GM18907 (cell line): ENCODE data around the gene LMBR1.

Source experiments
- ATAC-seq: cut with Tn5 transposase; IDR thresholded peaks from one replicate; pipeline ENCODE4 v1.9.1; 2021; ENCODE audit warnings: mild to moderate bottlenecking, moderate library complexity; ENCODE audit not compliant: unreplicated experiment

Gene LMBR1

DNA sequence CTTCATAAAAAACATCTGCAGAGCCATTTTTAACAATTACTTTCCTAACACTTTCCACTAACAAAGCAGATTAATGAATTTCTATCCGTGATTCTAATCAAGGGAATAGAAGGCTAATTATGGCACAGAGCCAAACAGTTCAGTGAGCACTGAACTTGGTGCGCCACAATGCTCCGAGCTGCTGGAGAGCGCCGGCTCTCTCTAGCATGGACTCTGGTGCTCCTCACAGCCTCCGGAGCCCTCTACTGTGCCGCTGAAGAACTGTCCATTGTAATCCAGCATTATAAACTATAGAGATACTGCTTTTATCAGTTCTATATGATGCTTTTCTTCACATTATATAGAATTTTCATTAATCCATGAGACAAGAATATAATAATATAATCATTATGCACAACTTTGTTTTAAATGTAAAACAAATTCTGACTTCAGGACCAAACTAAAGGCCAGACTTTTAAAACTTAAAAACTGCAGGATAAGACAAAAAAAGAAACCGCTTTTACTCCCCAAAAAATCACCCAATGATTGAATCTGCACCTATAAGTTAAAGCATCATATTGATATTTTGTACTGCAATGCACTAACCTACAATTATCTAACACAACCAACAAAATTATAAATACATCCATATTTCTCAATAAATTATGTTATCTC is 128.8 kb downstream of the LMBR1 start:
- ATAC-seq, result no peak

GRCh38 chr7:156759579-156760202 is 133.3 kb downstream of the LMBR1 start:
- ATAC-seq, result no peak

DNA sequence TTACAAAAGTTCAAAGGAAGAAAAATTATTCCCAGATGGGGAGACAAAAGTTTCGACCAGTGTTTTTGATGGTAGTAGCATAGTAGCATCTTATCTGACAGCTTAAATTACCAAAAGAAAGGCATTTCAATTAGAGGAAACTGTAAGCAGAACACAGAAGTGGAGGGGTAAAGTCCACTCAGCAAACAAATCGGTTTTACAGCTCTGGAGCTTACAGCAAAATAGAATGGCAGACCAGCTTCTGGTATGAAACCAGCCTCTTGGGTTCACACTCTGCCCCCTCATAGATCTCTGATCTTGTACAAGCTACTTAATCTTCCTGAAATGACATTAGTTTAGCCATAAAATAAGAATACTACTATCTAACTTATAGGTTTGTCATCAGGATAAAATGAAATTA is 133.8 kb downstream of the LMBR1 start:
- ATAC-seq, result no peak

GRCh38 chr7:156754201-156754600 is 138.8 kb downstream of the LMBR1 start:
- ATAC-seq, result no peak

- ATAC-seq, result no peak
These were observed 139.4 kb downstream of the LMBR1 start for GRCh38 chr7:156753630-156754029.

DNA sequence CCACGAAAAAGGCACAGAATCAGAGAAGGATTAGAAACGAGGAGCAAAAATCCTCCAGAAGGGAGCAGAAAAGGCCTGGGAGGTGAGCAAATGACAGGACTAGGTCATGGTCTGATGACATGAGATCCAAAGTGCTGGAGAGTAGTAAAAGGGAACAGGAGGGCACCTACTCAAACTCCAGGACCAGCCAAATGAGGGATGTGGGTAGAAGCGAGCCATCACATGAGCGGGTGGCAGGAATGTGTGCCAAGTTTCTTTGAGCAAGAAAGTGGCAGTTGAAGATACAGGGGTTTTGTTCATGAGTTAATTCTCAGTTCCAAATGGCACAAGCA is 139.8 kb downstream of the LMBR1 start:
- no peak for ATAC-seq

- ATAC-seq, result no peak
These were observed 140.4 kb downstream of the LMBR1 start for GRCh38 chr7:156752367-156753228.

GRCh38 chr7:156751319-156751718 is 141.7 kb downstream of the LMBR1 start:
- ATAC-seq, result no peak

DNA sequence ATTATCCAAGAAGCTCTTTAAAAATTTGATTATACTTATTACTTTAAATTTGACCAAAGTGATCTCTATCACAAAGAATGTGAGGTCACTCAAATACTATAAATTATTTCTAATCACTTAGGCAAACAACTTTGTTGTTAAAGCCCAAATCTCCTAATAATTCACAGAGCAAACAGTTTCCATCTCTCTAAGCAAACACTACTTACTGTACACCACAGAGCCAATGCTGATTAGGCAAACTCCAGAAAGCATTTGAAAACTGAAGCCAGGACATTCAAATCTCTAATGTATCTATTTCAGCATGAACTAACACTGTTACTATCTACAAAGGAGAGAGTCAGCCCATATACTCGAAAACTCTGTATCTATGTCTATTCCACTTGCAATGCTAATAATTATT is 145.3 kb downstream of the LMBR1 start:
- no peak for ATAC-seq

DNA sequence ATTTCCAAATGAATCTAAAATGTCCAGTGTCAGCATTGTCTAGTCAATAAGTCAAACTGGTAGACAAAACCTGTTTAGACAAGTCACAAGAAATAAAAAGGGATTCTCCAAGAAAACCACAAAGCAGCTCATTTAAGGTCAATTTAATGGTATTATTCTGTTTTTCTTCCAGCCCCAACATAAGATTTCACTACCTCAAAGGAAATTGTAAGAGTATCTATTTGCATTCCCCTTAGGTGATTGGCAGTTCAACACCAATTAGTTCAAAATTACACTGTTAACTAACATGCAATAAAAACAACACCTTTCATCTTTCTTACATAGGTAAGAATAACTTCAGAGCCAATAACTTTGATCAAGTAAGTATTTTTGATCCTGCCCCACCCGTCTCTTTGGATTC is 146.1 kb downstream of the LMBR1 start:
- ATAC-seq, result no peak

- no peak for ATAC-seq
These were observed 153.4 kb downstream of the LMBR1 start for GRCh38 chr7:156739596-156739995.

DNA sequence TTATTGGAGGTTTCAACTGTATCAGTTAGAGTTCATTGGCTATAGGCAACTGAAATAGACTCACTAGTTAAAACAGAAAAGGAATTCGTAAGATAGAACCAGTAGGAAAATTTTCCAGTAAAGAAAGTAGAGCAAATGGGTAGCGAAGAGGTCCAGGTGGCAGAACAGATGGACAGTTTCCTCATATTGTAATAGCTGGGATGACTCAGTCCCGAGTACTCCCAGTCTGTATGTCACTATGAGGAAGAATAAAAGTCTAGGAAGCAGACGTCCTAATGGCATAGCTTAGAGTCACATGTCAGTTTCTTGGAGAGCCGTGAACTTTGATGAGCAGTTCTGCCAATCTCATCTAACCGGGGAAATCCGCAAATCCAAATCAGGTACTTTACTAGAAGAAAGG is 157.1 kb downstream of the LMBR1 start:
- ATAC-seq, result no peak

GRCh38 chr7:156733638-156734037 is 159.3 kb downstream of the LMBR1 start:
- ATAC-seq, result no peak

DNA sequence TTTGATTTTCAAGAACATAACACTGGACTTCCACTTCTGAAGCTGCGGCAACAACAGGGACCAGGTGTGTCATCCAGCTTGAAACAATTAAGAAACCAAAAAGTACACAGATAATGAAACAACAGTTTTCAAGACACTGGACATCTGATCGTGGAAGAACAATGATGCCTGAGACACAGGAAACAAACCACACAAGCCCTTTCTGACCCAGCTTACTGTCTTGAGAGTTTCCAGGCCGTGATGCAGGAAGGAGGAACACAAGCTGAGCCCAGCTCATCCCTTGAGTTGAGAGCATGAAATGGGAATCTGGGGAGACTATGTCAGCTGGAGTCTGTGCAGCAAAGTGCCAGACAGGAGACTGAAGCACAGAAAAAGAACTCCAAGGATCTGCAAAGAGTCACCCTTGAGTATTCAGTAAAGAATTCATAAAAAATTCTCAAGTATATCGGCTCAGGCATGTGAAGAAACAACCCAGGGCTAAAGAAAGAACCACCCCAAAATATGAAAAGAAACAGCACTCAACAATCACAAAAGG is 160.8 kb downstream of the LMBR1 start:
- ATAC-seq, result no peak

DNA sequence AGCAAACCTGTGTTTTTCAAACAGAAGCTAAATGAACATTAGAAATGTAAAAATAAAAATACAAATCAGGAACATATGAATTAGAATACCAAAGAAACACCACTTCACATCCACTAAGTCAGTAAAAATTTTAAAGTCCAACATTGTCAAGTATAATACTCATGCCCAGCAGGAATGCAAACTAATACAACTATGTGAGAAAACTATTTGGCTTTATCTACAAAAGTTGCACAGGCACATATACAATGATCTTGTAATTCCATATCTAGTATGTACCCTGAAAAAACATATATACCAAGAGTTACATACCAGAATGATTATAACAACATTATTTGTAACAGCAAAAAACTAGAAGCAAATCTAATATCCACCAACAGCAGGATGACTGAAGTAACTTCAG is 161.3 kb downstream of the LMBR1 start:
- no peak for ATAC-seq

DNA sequence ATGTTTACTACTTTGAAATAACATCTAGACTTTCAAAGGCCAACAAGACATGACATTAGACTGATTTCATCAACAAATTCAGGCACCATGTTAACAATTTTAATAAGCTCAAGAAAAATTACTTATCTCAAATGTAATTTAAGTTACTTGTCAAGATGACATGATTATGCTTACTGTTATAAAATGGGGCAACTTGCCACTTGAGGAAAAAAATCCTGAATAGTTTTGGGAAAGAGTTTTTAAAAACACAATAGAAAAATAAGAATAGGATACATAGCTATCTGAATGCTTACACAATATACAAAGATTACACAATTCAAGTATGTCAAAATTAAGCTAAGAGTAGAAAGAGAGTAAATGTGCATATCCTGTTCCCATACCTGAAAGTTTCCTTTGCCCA is 167.0 kb downstream of the LMBR1 start:
- no peak for ATAC-seq

GRCh38 chr7:156725073-156725472 is 167.9 kb downstream of the LMBR1 start:
- no peak for ATAC-seq

- no peak for ATAC-seq
These were observed 170.7 kb downstream of the LMBR1 start for GRCh38 chr7:156722043-156722826.

DNA sequence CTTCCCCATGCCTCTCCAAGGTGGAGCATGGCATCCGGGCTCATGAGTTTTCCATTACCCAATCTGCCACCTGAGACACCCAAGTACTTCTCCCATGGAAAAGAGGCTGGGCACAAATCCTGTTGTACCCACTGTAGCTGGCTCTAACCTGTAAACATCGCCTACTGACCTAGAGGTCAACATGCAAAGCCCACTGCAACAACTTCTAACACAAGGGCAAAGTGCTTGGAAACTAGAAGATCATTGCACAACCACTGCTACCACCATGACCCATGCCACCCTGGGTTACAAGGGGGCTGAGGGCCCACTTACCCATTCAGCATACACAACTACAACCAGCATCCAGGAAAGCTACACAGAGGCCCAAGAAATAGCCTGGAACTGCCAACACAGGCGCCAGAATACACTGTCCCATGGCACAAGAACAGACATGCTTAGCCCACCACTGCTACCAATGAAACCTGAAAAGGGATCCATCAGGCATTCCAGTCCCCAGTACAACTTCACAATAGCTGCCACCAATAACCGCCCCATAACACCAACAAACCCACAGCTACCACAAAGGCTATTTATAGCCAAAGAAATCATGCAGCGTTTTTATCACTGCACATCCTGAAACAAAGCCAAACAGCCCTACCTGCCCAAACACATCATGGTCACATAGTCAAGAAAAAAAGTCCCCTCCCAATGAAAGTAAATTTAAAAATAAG is 189.1 kb downstream of the LMBR1 start:
- ATAC-seq, result no peak

GRCh38 chr7:156703209-156703608 is 189.8 kb downstream of the LMBR1 start:
- no peak for ATAC-seq
